ENCODE results near the gene TAS2R38. TPM values are rescaled to one million over a fixed set of nuclear protein-coding genes. Genes with fewer than 3 reads are reported as not detected.

TAS2R38 gene
- total RNA-seq, 1 donor from 2014 or later: not detected

GRCh38 chr7:141954334-141954733, 19.2 kb downstream of the TAS2R38 start:
- Mint-ChIP-seq H3K9me3 (ENCODE audit: low read depth) (no peaks in the 10 kb centered on the region), H3K36me3 (ENCODE audit: insufficient read depth) (no peaks in the 10 kb centered on the region), H3K4me3 (ENCODE audit: low read depth) (no peak overlapping the region), H3K27ac (no peak overlapping the region), H3K4me1 (ENCODE audit: low read depth) (no peaks in the 10 kb centered on the region), H3K27me3 (no peaks in the 10 kb centered on the region)
- TF ChIP-seq CTCF (IDR thresholded peaks at IDR 0.05; ENCODE audit: unreplicated experiment): no peak
- no peak for DNase-seq (ENCODE audit: low spot score, unreplicated experiment)

- no peaks in the 10 kb centered on the region for H3K4me1 Mint-ChIP-seq (ENCODE audit: low read depth)
- H3K27ac Mint-ChIP-seq: no peak overlapping the region
- H3K36me3 Mint-ChIP-seq (ENCODE audit: insufficient read depth): no peaks in the 10 kb centered on the region
- H3K9me3 Mint-ChIP-seq (ENCODE audit: low read depth): no peaks in the 10 kb centered on the region
- DNase-seq (ENCODE audit: low spot score, unreplicated experiment): no peak
- no peak for TF ChIP-seq CTCF (IDR thresholded peaks at IDR 0.05; ENCODE audit: unreplicated experiment)
- H3K27me3 Mint-ChIP-seq: no peaks in the 10 kb centered on the region
- H3K4me3 Mint-ChIP-seq (ENCODE audit: low read depth): no peak overlapping the region
These were observed 21.1 kb downstream of the TAS2R38 start for GRCh38 chr7:141952461-141952860.

GRCh38 chr7:141950806-141951205, 22.8 kb downstream of the TAS2R38 start:
- no peak for TF ChIP-seq CTCF (IDR thresholded peaks at IDR 0.05; ENCODE audit: unreplicated experiment)
- no peak for DNase-seq (ENCODE audit: low spot score, unreplicated experiment)
- H3K27ac Mint-ChIP-seq: no peak overlapping the region
- H3K4me3 Mint-ChIP-seq (ENCODE audit: low read depth): no peak overlapping the region
- no peaks in the 10 kb centered on the region for H3K36me3 Mint-ChIP-seq (ENCODE audit: insufficient read depth)
- no peaks in the 10 kb centered on the region for H3K27me3 Mint-ChIP-seq
- H3K9me3 Mint-ChIP-seq (ENCODE audit: low read depth): no peaks in the 10 kb centered on the region
- peaks cover 1% of the 10 kb centered on the region for H3K4me1 Mint-ChIP-seq (ENCODE audit: low read depth)

- H3K9me3 Mint-ChIP-seq (ENCODE audit: low read depth): no peaks in the 10 kb centered on the region
- no peak for DNase-seq (ENCODE audit: low spot score, unreplicated experiment)
- no peak for TF ChIP-seq CTCF (IDR thresholded peaks at IDR 0.05; ENCODE audit: unreplicated experiment)
- no peak overlapping the region for H3K27ac Mint-ChIP-seq
- peaks cover 1% of the 10 kb centered on the region for H3K4me1 Mint-ChIP-seq (ENCODE audit: low read depth)
- H3K36me3 Mint-ChIP-seq (ENCODE audit: insufficient read depth): no peaks in the 10 kb centered on the region
- no peaks in the 10 kb centered on the region for H3K27me3 Mint-ChIP-seq
- no peak overlapping the region for H3K4me3 Mint-ChIP-seq (ENCODE audit: low read depth)
These were observed 23.7 kb downstream of the TAS2R38 start for GRCh38 chr7:141949911-141950310.

- Mint-ChIP-seq H3K9me3 (ENCODE audit: low read depth) (no peaks in the 10 kb centered on the region), H3K36me3 (ENCODE audit: insufficient read depth) (no peaks in the 10 kb centered on the region), H3K27me3 (no peaks in the 10 kb centered on the region), H3K27ac (no peak overlapping the region), H3K4me1 (ENCODE audit: low read depth) (peaks cover 1% of the 10 kb centered on the region), H3K4me3 (ENCODE audit: low read depth) (no peak overlapping the region)
- TF ChIP-seq CTCF (IDR thresholded peaks at IDR 0.05; ENCODE audit: unreplicated experiment): no peak
- DNase-seq (ENCODE audit: low spot score, unreplicated experiment): no peak
These were observed 24.1 kb downstream of the TAS2R38 start for GRCh38 chr7:141949451-141949850.
